Mesenchymal stem cell (in vitro differentiated cells and primary cell): ENCODE data around the gene KIF3C.

Experiments
- DNase-seq: peaks from one replicate; pipeline ENCODE4 v3.0.0-alpha.2; 2013
- H2AFZ ChIP-seq: one replicate; pipeline ENCODE4 v1.6.1; 2013; ENCODE audit warnings: low read depth, mild to moderate bottlenecking, control low read depth, inconsistent platforms, low read length, moderate library complexity
- H2AK5ac ChIP-seq: 2 replicates; pipeline ENCODE4 v1.6.1; 2013; ENCODE audit warnings: low read length, moderate library complexity, mild to moderate bottlenecking, inconsistent platforms; ENCODE audit not compliant: severe bottlenecking
- H2BK120ac ChIP-seq: one replicate; pipeline ENCODE4 v1.6.1; 2013; ENCODE audit warnings: low read depth, mild to moderate bottlenecking, inconsistent platforms, low read length, moderate library complexity
- H2BK12ac ChIP-seq, 2 experiments: one replicate each; pipeline ENCODE4 v1.6.1; 2013; ENCODE audit warnings: inconsistent platforms in 2 of 2, low read length in 2 of 2, mild to moderate bottlenecking in 2 of 2, moderate library complexity in 2 of 2, control low read depth in 1 of 2
- H2BK15ac ChIP-seq: one replicate; pipeline ENCODE4 v1.6.1; 2013; ENCODE audit warnings: mild to moderate bottlenecking, low read depth, inconsistent platforms; ENCODE audit not compliant: poor library complexity, severe bottlenecking
- H2BK5ac ChIP-seq: 2 replicates; pipeline ENCODE4 v1.6.1; 2013; ENCODE audit warnings: low read depth, mild to moderate bottlenecking, low read length, control low read depth, inconsistent platforms; ENCODE audit not compliant: poor library complexity, severe bottlenecking
- H3K14ac ChIP-seq, 2 experiments: one replicate each; pipeline ENCODE4 v1.6.1; 2013; ENCODE audit warnings: inconsistent platforms in 2 of 2, low read length in 2 of 2, control low read depth in 1 of 2, mild to moderate bottlenecking in 1 of 2, moderate library complexity in 1 of 2
- H3K18ac ChIP-seq, 2 experiments: one replicate each; pipeline ENCODE4 v1.6.1; 2013; ENCODE audit warnings: inconsistent platforms in 2 of 2, low read length in 2 of 2, control low read depth in 1 of 2, low read depth in 1 of 2, mild to moderate bottlenecking in 1 of 2
- H3K23ac ChIP-seq, 2 experiments: one replicate each; pipeline ENCODE4 v1.6.1; 2013; ENCODE audit warnings: inconsistent platforms in 2 of 2, low read length in 2 of 2, mild to moderate bottlenecking in 2 of 2, moderate library complexity in 2 of 2, control low read depth in 1 of 2
- H3K27ac ChIP-seq: 2 replicates; pipeline ENCODE4 v1.5.1; 2013; ENCODE audit warnings: mild to moderate bottlenecking, moderate library complexity, low read length, control low read depth, inconsistent platforms; ENCODE audit not compliant: poor library complexity, severe bottlenecking
- H3K27me3 ChIP-seq, 2 experiments: 2 replicates each; pipeline versions ENCODE4 v1.6.1 to v1.7.0; 2013; ENCODE audit warnings: low read length in 2 of 2, mild to moderate bottlenecking in 2 of 2, moderate library complexity in 2 of 2, control low read depth in 1 of 2, inconsistent platforms in 1 of 2; ENCODE audit not compliant: control insufficient read depth in 1 of 2, insufficient read depth in 1 of 2
- H3K36me3 ChIP-seq, 2 experiments: 2 replicates each; pipeline versions ENCODE4 v1.6.1 to v1.7.0; 2013; ENCODE audit warnings: low read length in 2 of 2, control low read depth in 1 of 2, inconsistent platforms in 1 of 2, low read depth in 1 of 2, mild to moderate bottlenecking in 1 of 2; ENCODE audit not compliant: insufficient read depth in 2 of 2, control insufficient read depth in 1 of 2
- H3K4ac ChIP-seq, 2 experiments: one replicate each; pipeline ENCODE4 v1.6.1; 2013; ENCODE audit warnings: inconsistent platforms in 2 of 2, low read length in 2 of 2, mild to moderate bottlenecking in 2 of 2, moderate library complexity in 2 of 2, control low read depth in 1 of 2, low read depth in 1 of 2
- H3K4me1 ChIP-seq: 2 replicates; pipeline ENCODE4 v1.6.1; 2013; ENCODE audit warnings: low read depth, low read length, control low read depth; ENCODE audit not compliant: control insufficient read depth, insufficient read depth
- H3K4me2 ChIP-seq: 2 replicates; pipeline ENCODE4 v1.6.1; 2013; ENCODE audit warnings: low read length, mild to moderate bottlenecking, inconsistent platforms; ENCODE audit not compliant: poor library complexity, severe bottlenecking
- H3K4me3 ChIP-seq, 2 experiments: 2 replicates each; pipeline versions ENCODE4 v1.5.1 to v1.7.0; 2013; ENCODE audit warnings: low read length in 2 of 2, mild to moderate bottlenecking in 2 of 2, control low read depth in 1 of 2, low read depth in 1 of 2; ENCODE audit not compliant: insufficient read depth in 1 of 2
- H3K79me1 ChIP-seq: replicated peaks from 2 replicates; pipeline ENCODE4 v1.6.1; 2013; ENCODE audit warnings: mild to moderate bottlenecking, control low read depth, low read length, inconsistent platforms; ENCODE audit not compliant: poor library complexity, severe bottlenecking
- H3K9ac ChIP-seq: 2 replicates; pipeline ENCODE4 v1.7.0; 2013; ENCODE audit warnings: mild to moderate bottlenecking, low read length, moderate library complexity
- H3K9me3 ChIP-seq: 2 replicates; pipeline ENCODE4 v1.7.0; 2013; ENCODE audit warnings: mild to moderate bottlenecking, low read length; ENCODE audit not compliant: control insufficient read depth
- H4K8ac ChIP-seq: one replicate; pipeline ENCODE4 v1.6.1; 2013; ENCODE audit warnings: inconsistent platforms, mild to moderate bottlenecking, low read length, moderate library complexity
- H4K91ac ChIP-seq: one replicate; pipeline ENCODE4 v1.6.1; 2013; ENCODE audit warnings: mild to moderate bottlenecking, low read length, inconsistent platforms
- WGBS: methylation state at CpG from one replicate; pipeline ENCODE4 v1.1.7; 2013; ENCODE audit warnings: mixed read lengths; 5-methylcytosine and 5-hydroxymethylcytosine counted together

The KIF3C gene

GRCh38 chr2:25992556-25992955, 10.3 kb upstream of the KIF3C start:
- H3K9ac ChIP-seq: no peak overlapping the region
- no peak overlapping the region for H4K91ac ChIP-seq
- no peak overlapping the region for H2BK15ac ChIP-seq
- H4K8ac ChIP-seq: no peak overlapping the region
- no peak for DNase-seq
- H2BK120ac ChIP-seq: no peak overlapping the region
- WGBS: 85% methylated on average over 8 of the region's 8 CpGs
- no peaks in the 10 kb centered on the region for H3K9me3 ChIP-seq
- H3K4me1 ChIP-seq: no peaks in the 10 kb centered on the region
- no peak overlapping the region for H3K4me2 ChIP-seq
- no peak overlapping the region for H2BK5ac ChIP-seq
- no peak overlapping the region for H2AK5ac ChIP-seq
- H3K79me1 ChIP-seq: no peaks in the 10 kb centered on the region
- H3K18ac ChIP-seq: no peak overlapping the region
- no peak overlapping the region for H3K4ac ChIP-seq
- no peak overlapping the region for H3K14ac ChIP-seq
- no peak overlapping the region for H2BK12ac ChIP-seq
- H3K27me3 ChIP-seq: no peaks in the 10 kb centered on the region
- H3K36me3 ChIP-seq: no peaks in the 10 kb centered on the region
- no peak overlapping the region for H3K4me3 ChIP-seq
- no peak overlapping the region for H3K23ac ChIP-seq
- H2AFZ ChIP-seq: no peak overlapping the region
- H3K27ac ChIP-seq: no peak overlapping the region

GRCh38 chr2:25991965-25992364, 9.7 kb upstream of the KIF3C start:
- DNase-seq: no peak
- H4K91ac ChIP-seq: no peak overlapping the region
- no peak overlapping the region for H2BK5ac ChIP-seq
- peak overlapping the region; percentile 25 for H3K9ac ChIP-seq
- H3K23ac ChIP-seq: no peak overlapping the region
- no peak overlapping the region for H3K27ac ChIP-seq
- no peak overlapping the region for H3K4me3 ChIP-seq
- H3K36me3 ChIP-seq: no peaks in the 10 kb centered on the region
- no peak overlapping the region for H2BK12ac ChIP-seq
- no peak overlapping the region for H3K14ac ChIP-seq
- no peaks in the 10 kb centered on the region for H3K79me1 ChIP-seq
- H2BK120ac ChIP-seq: no peak overlapping the region
- no peak overlapping the region for H3K4me2 ChIP-seq
- H3K4me1 ChIP-seq: no peaks in the 10 kb centered on the region
- H3K18ac ChIP-seq: no peak overlapping the region
- H2AK5ac ChIP-seq: no peak overlapping the region
- no peak overlapping the region for H4K8ac ChIP-seq
- 89% methylated on average over 3 of the region's 3 CpGs for WGBS
- no peak overlapping the region for H3K4ac ChIP-seq
- no peaks in the 10 kb centered on the region for H3K27me3 ChIP-seq
- no peak overlapping the region for H2BK15ac ChIP-seq
- H2AFZ ChIP-seq: no peak overlapping the region
- H3K9me3 ChIP-seq: no peaks in the 10 kb centered on the region

- Histone ChIP-seq H3K14ac (no peak overlapping the region), H3K4me2 (no peak overlapping the region), H3K4me1 (no peaks in the 10 kb centered on the region), H2BK5ac (no peak overlapping the region), H3K9ac (no peak overlapping the region), H3K9me3 (no peaks in the 10 kb centered on the region), H3K23ac (no peak overlapping the region), H3K27ac (no peak overlapping the region), H3K4ac (no peak overlapping the region), H3K36me3 (no peaks in the 10 kb centered on the region), H2BK15ac (no peak overlapping the region), H3K27me3 (no peaks in the 10 kb centered on the region), H2BK12ac (no peak overlapping the region), H3K79me1 (no peaks in the 10 kb centered on the region), H4K8ac (no peak overlapping the region), H3K4me3 (no peak overlapping the region), H2AK5ac (no peak overlapping the region), H2BK120ac (no peak overlapping the region), H3K18ac (no peak overlapping the region), H4K91ac (no peak overlapping the region), H2AFZ (no peak overlapping the region)
- 97% methylated on average over 2 of the region's 4 CpGs for WGBS
- no peak for DNase-seq
These were observed 6.9 kb upstream of the KIF3C start for GRCh38 chr2:25989154-25989553.

- H2BK12ac ChIP-seq: no peak overlapping the region
- H2BK5ac ChIP-seq: no peak overlapping the region
- H3K79me1 ChIP-seq: no peaks in the 10 kb centered on the region
- H3K27ac ChIP-seq: no peak overlapping the region
- WGBS: 97% methylated on average over 9 of the region's 9 CpGs
- H2AFZ ChIP-seq: no peak overlapping the region
- no peaks in the 10 kb centered on the region for H3K9me3 ChIP-seq
- no peak for DNase-seq
- no peak overlapping the region for H3K23ac ChIP-seq
- no peak overlapping the region for H3K4me2 ChIP-seq
- H3K27me3 ChIP-seq: no peaks in the 10 kb centered on the region
- H4K8ac ChIP-seq: no peak overlapping the region
- no peak overlapping the region for H2BK120ac ChIP-seq
- H3K18ac ChIP-seq: no peak overlapping the region
- H3K36me3 ChIP-seq: no peaks in the 10 kb centered on the region
- no peak overlapping the region for H3K9ac ChIP-seq
- H3K4me3 ChIP-seq: no peak overlapping the region
- no peak overlapping the region for H2AK5ac ChIP-seq
- no peak overlapping the region for H3K4ac ChIP-seq
- peak overlapping the region; percentile 45 for H4K91ac ChIP-seq
- no peaks in the 10 kb centered on the region for H3K4me1 ChIP-seq
- H3K14ac ChIP-seq: no peak overlapping the region
- H2BK15ac ChIP-seq: no peak overlapping the region
These were observed 5.8 kb upstream of the KIF3C start for GRCh38 chr2:25988134-25988533.
